GM21447 (cell line): ENCODE results near the gene ID2.

Source experiments
- ATAC-seq: cut with Tn5 transposase; IDR thresholded peaks from one replicate; pipeline ENCODE4 v1.9.1; 2021; ENCODE audit not compliant: unreplicated experiment

The ID2 gene

GRCh38 chr2:8681786-8682692 lies at the start of gene ID2:
TSS of gene ID2 (plus strand) at chr2:8682056. CDS start at chr2:8682166, 110 bp downstream.
- ATAC-seq, result peak; percentile 62

- ATAC-seq, result no peak
Measured at GRCh38 chr2:8632755-8633154, 49.1 kb upstream of the ID2 start.

GRCh38 chr2:8633186-8633734 lies 48.6 kb upstream of the ID2 start:
- ATAC-seq, result no peak

GRCh38 chr2:8633735-8634313 lies 48.0 kb upstream of the ID2 start:
- no peak for ATAC-seq

- no peak for ATAC-seq
Measured at GRCh38 chr2:8634466-8635172, 47.2 kb upstream of the ID2 start.

GRCh38 chr2:8636041-8636491 lies 45.8 kb upstream of the ID2 start:
- no peak for ATAC-seq

GRCh38 chr2:8636721-8637636 lies 44.9 kb upstream of the ID2 start:
- no peak for ATAC-seq

- ATAC-seq, result no peak
Measured at GRCh38 chr2:8638327-8638726, 43.5 kb upstream of the ID2 start.

- no peak for ATAC-seq
Measured at GRCh38 chr2:8639122-8639635, 42.7 kb upstream of the ID2 start.

GRCh38 chr2:8640498-8640897 lies 41.4 kb upstream of the ID2 start:
- ATAC-seq, result no peak

- ATAC-seq, result no peak
Measured at GRCh38 chr2:8641301-8641965, 40.4 kb upstream of the ID2 start.

- no peak for ATAC-seq
Measured at GRCh38 chr2:8642366-8643068, 39.3 kb upstream of the ID2 start.

- no peak for ATAC-seq
Measured at GRCh38 chr2:8643250-8643995, 38.4 kb upstream of the ID2 start.

- ATAC-seq, result no peak
Measured at GRCh38 chr2:8643996-8644356, 37.9 kb upstream of the ID2 start.

GRCh38 chr2:8644605-8645175 lies 37.2 kb upstream of the ID2 start:
- ATAC-seq, result no peak

- no peak for ATAC-seq
Measured at GRCh38 chr2:8645176-8645831, 36.6 kb upstream of the ID2 start.

- ATAC-seq, result no peak
Measured at GRCh38 chr2:8646731-8647461, 35.0 kb upstream of the ID2 start.
